Measurements from ENCODE around the gene AASS. TPM values are rescaled to one million over a fixed set of nuclear protein-coding genes. Genes with fewer than 3 reads are reported as not detected.

The AASS gene
- total RNA-seq, 2 donors from 2014 or later, result 21.6 to 24.1 TPM

- Histone ChIP-seq H3K27me3 (replicated peaks; ENCODE audit: insufficient read depth) (no peaks in the 10 kb centered on the region), H3K27ac (no peak overlapping the region), H3K4me1 (replicated peaks) (no peaks in the 10 kb centered on the region), H3K36me3 (no peaks in the 10 kb centered on the region), H3K4me3 (no peak overlapping the region), H3K9me3 (no peaks in the 10 kb centered on the region)
- 65% methylated on average over 3 of the region's 3 CpGs for WGBS
- intact Hi-C loops (cut with DNase I), result no loop called here
- no peak for DNase-seq (ENCODE audit: low spot score)
- TF ChIP-seq CTCF (IDR thresholded peaks at IDR 0.05) (no peak), POLR2AphosphoS5 (IDR thresholded peaks at IDR 0.05) (no peak), POLR2A (IDR thresholded peaks at IDR 0.05) (no peak)
These were observed 4.0 kb upstream of the AASS start for GRCh38 chr7:122148081-122148480.

GRCh38 chr7:122145937-122146645 lies 2.0 kb upstream of the AASS start:
- no peaks in the 10 kb centered on the region for H3K4me1 ChIP-seq (replicated peaks)
- no peaks in the 10 kb centered on the region for H3K9me3 ChIP-seq
- no peak for DNase-seq (ENCODE audit: low spot score)
- H3K36me3 ChIP-seq, result no peaks in the 10 kb centered on the region
- no peak overlapping the region for H3K27ac ChIP-seq
- WGBS, result 78% methylated on average over 4 of the region's 4 CpGs
- no peak for TF ChIP-seq CTCF (IDR thresholded peaks at IDR 0.05)
- no peak for TF ChIP-seq POLR2A (IDR thresholded peaks at IDR 0.05)
- no peak for TF ChIP-seq POLR2AphosphoS5 (IDR thresholded peaks at IDR 0.05)
- intact Hi-C loops (cut with DNase I), result no loop called here
- no peaks in the 10 kb centered on the region for H3K27me3 ChIP-seq (replicated peaks; ENCODE audit: insufficient read depth)
- no peak overlapping the region for H3K4me3 ChIP-seq

DNA sequence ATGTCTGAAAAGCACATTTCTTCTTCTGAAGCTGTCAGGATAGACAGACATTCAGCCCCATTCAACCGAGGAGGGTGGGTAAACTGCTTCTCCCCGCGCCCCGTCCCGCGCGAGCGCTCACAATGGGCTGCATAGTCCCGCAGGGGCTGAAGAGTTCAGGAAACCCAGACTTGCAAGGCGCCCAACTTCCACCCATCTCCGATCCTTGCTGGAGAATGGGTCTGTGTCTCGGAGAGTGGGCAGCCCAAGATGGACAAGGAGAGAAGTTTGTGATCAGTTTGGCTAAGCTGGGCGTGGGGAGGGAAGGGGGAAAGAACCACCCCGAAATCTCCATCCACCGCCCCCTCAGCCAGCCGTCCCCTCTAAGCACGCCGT lies 686 bp downstream of the AASS start:
- Histone ChIP-seq H3K4me3 (peak overlapping the region; percentile 87 to 94), H3K36me3 (no peaks in the 10 kb centered on the region), H3K27me3 (replicated peaks; ENCODE audit: insufficient read depth) (no peaks in the 10 kb centered on the region), H3K27ac (peak overlapping the region; percentile 94 to 95), H3K9me3 (no peaks in the 10 kb centered on the region), H3K4me1 (replicated peaks) (no peaks in the 10 kb centered on the region)
- WGBS, result under 1% methylated on average over 18 of the region's 18 CpGs
- TF ChIP-seq POLR2AphosphoS5 (IDR thresholded peaks at IDR 0.05), result no peak
- no peak for TF ChIP-seq CTCF (IDR thresholded peaks at IDR 0.05)
- TF ChIP-seq POLR2A (IDR thresholded peaks at IDR 0.05), result no peak
- DNase-seq (ENCODE audit: low spot score), result peak; percentile 5
- intact Hi-C loops (cut with DNase I), result no loop called here

GRCh38 chr7:122140918-122141317 lies 3.1 kb downstream of the AASS start:
- H3K4me1 ChIP-seq (replicated peaks), result no peaks in the 10 kb centered on the region
- H3K4me3 ChIP-seq, result no peak overlapping the region
- intact Hi-C loops (cut with DNase I), result no loop called here
- no peak for TF ChIP-seq POLR2AphosphoS5 (IDR thresholded peaks at IDR 0.05)
- TF ChIP-seq CTCF (IDR thresholded peaks at IDR 0.05), result no peak
- no peak for TF ChIP-seq POLR2A (IDR thresholded peaks at IDR 0.05)
- no peaks in the 10 kb centered on the region for H3K9me3 ChIP-seq
- DNase-seq (ENCODE audit: low spot score), result no peak
- 95% methylated on average over 1 of the region's 1 CpG for WGBS
- H3K27me3 ChIP-seq (replicated peaks; ENCODE audit: insufficient read depth), result no peaks in the 10 kb centered on the region
- H3K27ac ChIP-seq, result no peak overlapping the region
- H3K36me3 ChIP-seq, result no peaks in the 10 kb centered on the region

Data from prostate gland (tissue), 2 donors.